H1 (cell line): ENCODE measurements around the gene PHEX. TPM values are rescaled to one million over a fixed set of nuclear protein-coding genes. Genes with fewer than 3 reads are reported as not detected.

Experiments
- CTCF ChIA-PET: fragments of 300-600 bp; sonication (Branson Sonifier 250); formaldehyde crosslinking; loops from one replicate; lab custom pipeline; 2021; ENCODE audit not compliant: partially characterized antibody; lab: Charles Lee
- POLR2A ChIA-PET: fragments of 300-600 bp; sonication (Branson Sonifier 250); formaldehyde crosslinking; loops from one replicate; lab custom pipeline; 2021; ENCODE audit warnings: inconsistent platforms; ENCODE audit not compliant: partially characterized antibody; lab: Charles Lee
- DNase-seq, 2 experiments: peaks; one replicate each; pipeline versions ENCODE4 v3.0.0 to v3.0.0-alpha.2; 2010 to 2022; ENCODE audit warnings: low spot score in 2 of 2, low read depth in 1 of 2, mixed read lengths in 1 of 2
- FAIRE-seq: peaks from 2 replicates; lab custom pipeline; 2011; peaks lifted over from hg19 to GRCh38; lab: Jason Lieb, UNC
- H2AFZ ChIP-seq: 2 replicates; pipeline ENCODE4 v1.8.1; 2012; ENCODE audit warnings: low read length, inconsistent platforms
- H2AK5ac ChIP-seq: 2 replicates; pipeline ENCODE4 v1.6.1; 2013; ENCODE audit warnings: low read depth, low read length
- H2BK120ac ChIP-seq: replicated peaks from 2 replicates; pipeline ENCODE3; 2013; ENCODE audit warnings: low read depth, low read length, inconsistent platforms
- H2BK12ac ChIP-seq: 2 replicates; pipeline ENCODE4 v1.6.1; 2013; ENCODE audit warnings: low read depth, low read length
- H2BK15ac ChIP-seq: 2 replicates; pipeline ENCODE4 v1.6.1; 2013; ENCODE audit warnings: low read length
- H2BK20ac ChIP-seq: 2 replicates; pipeline ENCODE4 v1.6.1; 2013; ENCODE audit warnings: low read length
- H2BK5ac ChIP-seq: 2 replicates; pipeline ENCODE4 v1.6.1; 2013; ENCODE audit warnings: low read depth, low read length
- H3K14ac ChIP-seq: 2 replicates; pipeline ENCODE4 v1.6.1; 2013; ENCODE audit warnings: inconsistent platforms; ENCODE audit not compliant: insufficient read length
- H3K18ac ChIP-seq: 2 replicates; pipeline ENCODE4 v1.6.1; 2013; ENCODE audit warnings: low read length; ENCODE audit errors: extremely low read depth
- H3K23ac ChIP-seq: 2 replicates; pipeline ENCODE4 v1.6.1; 2013; ENCODE audit warnings: inconsistent platforms; ENCODE audit not compliant: insufficient read length
- H3K23me2 ChIP-seq: 2 replicates; pipeline ENCODE4 v1.6.1; 2013; ENCODE audit warnings: low read depth, low read length
- H3K27ac ChIP-seq: 2 replicates; pipeline ENCODE4 v1.6.1; 2011; ENCODE audit warnings: low read depth, low read length, inconsistent platforms
- H3K27me3 ChIP-seq, 4 experiments: replicated peaks in 1 of 4; 1 replicate in 1 of 4; 2 replicates in 3 of 4; pipeline versions ENCODE4 v1.6.1 to v1.8.1; 2011 to 2013; ENCODE audit warnings: low read length in 3 of 4, mild to moderate bottlenecking in 3 of 4, inconsistent platforms in 2 of 4, mixed read lengths in 2 of 4, moderate library complexity in 1 of 4; ENCODE audit not compliant: control insufficient read depth in 3 of 4, insufficient read depth in 3 of 4; ENCODE audit errors: extremely low read depth in 1 of 4
- H3K36me3 ChIP-seq, 4 experiments: 2 replicates each; pipeline versions ENCODE4 v1.6.1 to v1.8.1; 2011 to 2013; ENCODE audit warnings: mild to moderate bottlenecking in 4 of 4, low read length in 3 of 4, moderate library complexity in 2 of 4, control low read depth in 1 of 4, inconsistent platforms in 1 of 4; ENCODE audit not compliant: insufficient read depth in 4 of 4, control insufficient read depth in 2 of 4
- H3K4ac ChIP-seq: replicated peaks from 2 replicates; pipeline ENCODE3; 2013; ENCODE audit warnings: low read length, low read depth, mixed read lengths, inconsistent platforms; ENCODE audit not compliant: insufficient read length
- H3K4me1 ChIP-seq, 4 experiments: replicated peaks in 1 of 4; 1 replicate in 1 of 4; 2 replicates in 3 of 4; pipeline versions ENCODE4 v1.6.1 to v1.8.1; 2011 to 2013; ENCODE audit warnings: low read length in 3 of 4, inconsistent platforms in 2 of 4, mixed read lengths in 1 of 4; ENCODE audit not compliant: insufficient read depth in 4 of 4, control insufficient read depth in 3 of 4
- H3K4me2 ChIP-seq, 2 experiments: 2 replicates each; pipeline versions ENCODE4 v1.6.1 to v1.8.1; 2011 to 2013; ENCODE audit warnings: low read depth in 2 of 2, low read length in 2 of 2, control low read depth in 1 of 2, inconsistent platforms in 1 of 2, mild to moderate bottlenecking in 1 of 2; ENCODE audit not compliant: insufficient read depth in 1 of 2
- H3K4me3 ChIP-seq, 4 experiments: fragments of 200-600, 300-600 bp in 1 of 4; sonication (generic), shearing (Covaris generic), sonication (Bioruptor Twin) in 1 of 4; 2 replicates each; pipeline versions ENCODE4 v1.5.1 to v1.8.1; 2011 to 2016; ENCODE audit warnings: low read length in 4 of 4, low read depth in 3 of 4, control low read depth in 2 of 4, inconsistent platforms in 2 of 4, mild to moderate bottlenecking in 2 of 4, mixed read lengths in 1 of 4, moderate library complexity in 1 of 4; ENCODE audit not compliant: insufficient read depth in 2 of 4; ENCODE audit errors: extremely low read depth in 1 of 4
- H3K56ac ChIP-seq: replicated peaks from 2 replicates; pipeline ENCODE3; 2013; ENCODE audit warnings: low read depth, mild to moderate bottlenecking, mixed read lengths, low read length, inconsistent platforms; ENCODE audit not compliant: insufficient read length
- H3K79me1 ChIP-seq: 2 replicates; pipeline ENCODE4 v1.6.1; 2013; ENCODE audit warnings: low read depth, low read length, control low read depth
- H3K79me2 ChIP-seq, 2 experiments: 2 replicates each; pipeline versions ENCODE4 v1.6.1 to v1.8.1; 2012 to 2013; ENCODE audit warnings: low read length in 2 of 2, mild to moderate bottlenecking in 2 of 2, inconsistent platforms in 1 of 2; ENCODE audit not compliant: insufficient read depth in 2 of 2, control insufficient read depth in 1 of 2
- H3K9ac ChIP-seq, 4 experiments: replicated peaks in 1 of 4; 1 replicate in 1 of 4; 2 replicates in 3 of 4; pipeline versions ENCODE4 v1.6.1 to v1.8.1; 2011 to 2013; ENCODE audit warnings: low read depth in 3 of 4, low read length in 3 of 4, control low read depth in 2 of 4, mild to moderate bottlenecking in 2 of 4, moderate library complexity in 2 of 4, inconsistent platforms in 1 of 4; ENCODE audit errors: extremely low read depth in 1 of 4
- H3K9me3 ChIP-seq, 2 experiments: 2 replicates each; pipeline versions ENCODE4 v1.6.1 to v1.8.1; 2012 to 2013; ENCODE audit warnings: mild to moderate bottlenecking in 2 of 2, moderate library complexity in 2 of 2, control low read depth in 1 of 2, inconsistent platforms in 1 of 2, low read depth in 1 of 2, low read length in 1 of 2, mixed read lengths in 1 of 2; ENCODE audit not compliant: insufficient read depth in 2 of 2
- H4K20me1 ChIP-seq, 2 experiments: replicated peaks in 1 of 2; 2 replicates each; pipeline versions ENCODE3 to v1.8.1; 2011 to 2013; ENCODE audit warnings: inconsistent platforms in 2 of 2, low read length in 2 of 2, mild to moderate bottlenecking in 1 of 2; ENCODE audit not compliant: insufficient read depth in 2 of 2, control insufficient read depth in 1 of 2
- H4K5ac ChIP-seq: 2 replicates; pipeline ENCODE4 v1.6.1; 2013; ENCODE audit warnings: low read length, low read depth, mixed read lengths, inconsistent platforms; ENCODE audit not compliant: insufficient read length
- H4K8ac ChIP-seq: 2 replicates; pipeline ENCODE4 v1.8.0; 2013; ENCODE audit warnings: mild to moderate bottlenecking, moderate library complexity, low read length, inconsistent platforms; ENCODE audit not compliant: insufficient read depth; ENCODE audit errors: extremely low read depth
- H4K91ac ChIP-seq: replicated peaks from 2 replicates; pipeline ENCODE3; 2013; ENCODE audit warnings: low read length, mixed read lengths, inconsistent platforms; ENCODE audit not compliant: insufficient read length
- CTBP2 ChIP-seq: IDR thresholded peaks from 2 replicates; pipeline ENCODE4 v1.7.0; 2011; ENCODE audit warnings: borderline replicate concordance, mild to moderate bottlenecking, moderate library complexity, mixed read lengths, low read length; ENCODE audit not compliant: insufficient read depth, insufficient read length
- WGBS, 2 experiments: shearing (Covaris generic) in 1 of 2; methylation state at CpG; one replicate each; pipeline versions ENCODE4 v1.1.6 to v1.1.7; 2013 to 2015; ENCODE audit warnings: low lambda C conversion rate in 2 of 2, mixed read lengths in 2 of 2, inconsistent platforms in 1 of 2, low coverage in 1 of 2, missing lambda C conversion rate in 1 of 2; ENCODE audit not compliant: insufficient replicate concordance in 2 of 2, insufficient coverage in 1 of 2, insufficient read length in 1 of 2; ENCODE audit errors: extremely low coverage in 1 of 2, missing lambda C conversion rate in 1 of 2; 5-methylcytosine and 5-hydroxymethylcytosine counted together
- polyA plus RNA-seq, 7 experiments: library from polyadenylated mRNA; depleted of rRNA in 3 of 7; stranded (reverse) in 5 of 7; unstranded in 2 of 7; fragments of >200 nt in 5 of 7; fragments of 200-250 nt in 2 of 7; gene quantifications; 1 replicate in 5 of 7; 2 replicates in 1 of 7; 4 replicates in 1 of 7; pipeline versions ENCODE4 v1.2.1 to v1.2.3, GENCODE V29; 2011 to 2013; ENCODE audit warnings: missing spikeins in 2 of 7, mixed read lengths in 2 of 7
- total RNA-seq: library from RNA; stranded (reverse); fragmentation: NEBNext Ultra II Directional; extraction: Animal tissue kit (Norgen Biotek cat#: 25700); gene quantifications from 2 replicates; pipeline ENCODE4 v1.2.1, GENCODE V29; 2021

Gene PHEX
- total and polyA plus RNA-seq, 2 of the 8 experiments (the other 6 are each of a cell fraction or from before 2014, with no cell fraction given): 0.03 to 0.11 TPM

GRCh38 chrX:22246620-22247019 lies 214.5 kb downstream of the PHEX start:
- ChIA-PET CTCF (no interaction called here), POLR2A (no interaction called here)
- H3K4ac ChIP-seq: no peak overlapping the region
- DNase-seq: no peak
- no peaks in the 10 kb centered on the region for H3K27me3 ChIP-seq
- H2BK15ac ChIP-seq: no peak overlapping the region
- H4K8ac ChIP-seq: no peak overlapping the region
- no peak overlapping the region for H4K5ac ChIP-seq
- H2BK5ac ChIP-seq: no peak overlapping the region
- no peaks in the 10 kb centered on the region for H3K23me2 ChIP-seq
- H3K79me1 ChIP-seq: no peaks in the 10 kb centered on the region
- H3K79me2 ChIP-seq: no peaks in the 10 kb centered on the region
- WGBS, 2 experiments: 94% methylated on average over 2 of the region's 2 CpGs; no CpG with 5 or more reads in 1 of the 2 experiments
- no peak overlapping the region for H3K9ac ChIP-seq
- H2BK120ac ChIP-seq: no peak overlapping the region
- H4K20me1 ChIP-seq: no peaks in the 10 kb centered on the region
- no peak overlapping the region for H3K56ac ChIP-seq
- H2AK5ac ChIP-seq: no peak overlapping the region
- H3K9me3 ChIP-seq: no peaks in the 10 kb centered on the region
- H3K27ac ChIP-seq: no peak overlapping the region
- H3K4me3 ChIP-seq: no peak overlapping the region
- no peak overlapping the region for H3K18ac ChIP-seq
- no peak for FAIRE-seq
- no peaks in the 10 kb centered on the region for H3K4me1 ChIP-seq
- H2BK20ac ChIP-seq: no peak overlapping the region
- no peak overlapping the region for H2AFZ ChIP-seq
- H3K36me3 ChIP-seq: no peaks in the 10 kb centered on the region
- H3K4me2 ChIP-seq: no peak overlapping the region
- H2BK12ac ChIP-seq: no peak overlapping the region
- no peak overlapping the region for H3K23ac ChIP-seq
- H4K91ac ChIP-seq: no peak overlapping the region
- no peak overlapping the region for H3K14ac ChIP-seq
- no peak for TF ChIP-seq CTBP2
